WTC11 (cell line): ENCODE results near the gene CCL16. TPM values are rescaled to one million over a fixed set of nuclear protein-coding genes. Genes with fewer than 3 reads are reported as not detected.

Experiments
- ATAC-seq: fragments of 200-7000 bp; cut with Tn5 transposase; 2 replicates; pipeline ENCODE4 v1.10.0; 2021; ENCODE audit warnings: mild to moderate bottlenecking, moderate library complexity
- CTCF ChIA-PET: fragments of 300-600 bp; sonication (Branson Sonifier 250); formaldehyde crosslinking; loops from one replicate; lab custom pipeline; 2021; ENCODE audit warnings: antibody characterized with exemption; lab: Charles Lee
- POLR2A ChIA-PET: fragments of 350-600 bp; sonication (Branson Sonifier 250); formaldehyde crosslinking; loops from one replicate; lab custom pipeline; 2021; ENCODE audit warnings: antibody characterized with exemption; lab: Charles Lee
- DNase-seq: peaks from one replicate; pipeline ENCODE4 v3.0.0; 2021; ENCODE audit warnings: low spot score
- H3K27ac Mint-ChIP-seq: 2 replicates; pipeline ENCODE4 v1.8.0; 2021; ENCODE audit warnings: mixed read lengths
- H3K27me3 Mint-ChIP-seq: 2 replicates; pipeline ENCODE4 v1.8.0; 2021; ENCODE audit warnings: low read depth, mild to moderate bottlenecking, moderate library complexity, mixed read lengths
- H3K36me3 Mint-ChIP-seq: 2 replicates; pipeline ENCODE4 v1.8.0; 2021; ENCODE audit warnings: mixed read lengths
- H3K4me1 Mint-ChIP-seq: 2 replicates; pipeline ENCODE4 v1.8.0; 2022; ENCODE audit warnings: mixed read lengths
- H3K4me3 Mint-ChIP-seq: 2 replicates; pipeline ENCODE4 v1.8.0; 2021; ENCODE audit warnings: mild to moderate bottlenecking, moderate library complexity, mixed read lengths
- H3K9me3 Mint-ChIP-seq: 2 replicates; pipeline ENCODE4 v1.8.0; 2021; ENCODE audit warnings: mixed read lengths
- ATF2 ChIP-seq: sonication (generic); formaldehyde crosslinking; IDR thresholded peaks from 2 replicates; pipeline ENCODE4 v1.8.1; 2022; ENCODE audit warnings: low read depth, missing genetic modification reagents, borderline replicate concordance
- CREM ChIP-seq: sonication (generic); formaldehyde crosslinking; IDR thresholded peaks from 2 replicates; pipeline ENCODE4 v1.8.1; 2022; ENCODE audit warnings: mild to moderate bottlenecking, missing genetic modification reagents, moderate library complexity
- EMX1 ChIP-seq: fragments of 250-450 bp; sonication (Bioruptor Pico); IDR thresholded peaks from 2 replicates; pipeline ENCODE4 v1.8.0; 2021; ENCODE audit warnings: mild to moderate bottlenecking
- ESRRA ChIP-seq: sonication (generic); formaldehyde crosslinking; IDR thresholded peaks from 2 replicates; pipeline ENCODE4 v1.8.1; 2022; ENCODE audit warnings: mild to moderate bottlenecking, missing genetic modification reagents, borderline replicate concordance
- FOXP4 ChIP-seq: sonication (generic); formaldehyde crosslinking; IDR thresholded peaks from 2 replicates; pipeline ENCODE4 v1.8.0; 2022; ENCODE audit warnings: mild to moderate bottlenecking, missing genetic modification reagents
- GABPB1 ChIP-seq: sonication (generic); formaldehyde crosslinking; IDR thresholded peaks from 2 replicates; pipeline ENCODE4 v1.8.1; 2023; ENCODE audit warnings: mild to moderate bottlenecking, missing genetic modification reagents
- GTF2I ChIP-seq: fragments of 250-450 bp; sonication (Bioruptor Pico); conservative IDR thresholded peaks from 2 replicates; pipeline ENCODE4 v1.4.0; 2021; ENCODE audit warnings: mild to moderate bottlenecking
- IRF2 ChIP-seq: sonication (generic); formaldehyde crosslinking; IDR thresholded peaks from 2 replicates; pipeline ENCODE4 v1.8.0; 2022; ENCODE audit warnings: low read depth, missing genetic modification reagents, borderline replicate concordance
- MYBL2 ChIP-seq: sonication (generic); formaldehyde crosslinking; IDR thresholded peaks from 2 replicates; pipeline ENCODE4 v1.8.1; 2023; ENCODE audit warnings: mild to moderate bottlenecking, moderate library complexity, missing genetic modification reagents
- NFYB ChIP-seq: sonication (generic); formaldehyde crosslinking; conservative IDR thresholded peaks from 2 replicates; pipeline ENCODE4 v1.8.0; 2022; ENCODE audit warnings: low read depth, missing genetic modification reagents
- SMAD3 ChIP-seq: sonication (generic); formaldehyde crosslinking; IDR thresholded peaks from 2 replicates; pipeline ENCODE4 v1.8.0; 2022; ENCODE audit warnings: missing genetic modification reagents, mild to moderate bottlenecking, borderline replicate concordance
- TEAD1 ChIP-seq: sonication (generic); formaldehyde crosslinking; IDR thresholded peaks from 2 replicates; pipeline ENCODE4 v1.8.0; 2022; ENCODE audit warnings: mild to moderate bottlenecking, missing genetic modification reagents
- ZNF219 ChIP-seq: sonication (generic); formaldehyde crosslinking; IDR thresholded peaks from 2 replicates; pipeline ENCODE4 v1.8.0; 2023; ENCODE audit warnings: missing genetic modification reagents, mild to moderate bottlenecking, borderline replicate concordance
- ZNF263 ChIP-seq: sonication (generic); formaldehyde crosslinking; IDR thresholded peaks from 2 replicates; pipeline ENCODE4 v1.8.1; 2022; ENCODE audit warnings: low read depth, mild to moderate bottlenecking, moderate library complexity, missing genetic modification reagents
- ZNF396 ChIP-seq: fragments of 250-450 bp; sonication (Bioruptor Pico); IDR thresholded peaks from 2 replicates; pipeline ENCODE4 v1.8.0; 2021; ENCODE audit warnings: mild to moderate bottlenecking, moderate library complexity, borderline replicate concordance
- ZNF425 ChIP-seq: fragments of 250-450 bp; sonication (Bioruptor Pico); conservative IDR thresholded peaks from 2 replicates; pipeline ENCODE4 v1.9.0; 2021; ENCODE audit warnings: mild to moderate bottlenecking
- ZSCAN18 ChIP-seq: fragments of 250-450 bp; sonication (Bioruptor Pico); IDR thresholded peaks from 2 replicates; pipeline ENCODE4 v2.1.2; 2022; ENCODE audit warnings: mild to moderate bottlenecking, moderate library complexity
- total RNA-seq: library from RNA; stranded (reverse); gene quantifications from 3 replicates; pipeline ENCODE4 v1.2.3, GENCODE V29; 2021
- TF ChIP-seq, protein P1 (sequence below): sonication (generic); formaldehyde crosslinking; IDR thresholded peaks from 2 replicates; pipeline ENCODE4 v1.8.0; 2022; ENCODE audit warnings: missing genetic modification reagents
- TF ChIP-seq, protein P2 (sequence below): sonication (generic); formaldehyde crosslinking; IDR thresholded peaks from 2 replicates; pipeline ENCODE4 v1.8.1; 2022; ENCODE audit warnings: missing genetic modification reagents, borderline replicate concordance

Gene CCL16
- total RNA-seq, 1 experiment from 2014 or later: not detected

DNA sequence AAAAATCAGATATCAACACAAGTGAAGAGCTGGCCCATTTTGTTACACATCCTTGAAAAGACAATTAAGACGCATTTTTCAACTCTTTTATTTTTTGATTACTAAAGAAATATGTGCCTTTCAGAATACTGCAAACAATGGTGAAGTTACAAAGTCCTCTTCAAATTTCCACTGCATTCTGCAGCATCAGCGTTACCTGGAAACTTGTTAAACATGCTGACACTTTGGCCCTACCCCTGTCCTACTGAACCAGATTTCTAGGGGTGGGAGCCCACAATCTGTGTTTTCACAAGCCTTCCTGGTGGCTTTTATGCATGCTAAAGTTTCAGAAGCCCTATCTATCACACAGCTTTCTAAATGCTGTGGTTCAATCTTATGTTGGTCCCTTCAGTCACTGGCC lies 9.8 kb upstream of the CCL16 start (continued):
- TF ChIP-seq ATF2 (CRISPR knock-in tag): no peak
- no peak for TF ChIP-seq IRF2 (CRISPR knock-in tag)

GRCh38 chr17:35988164-35988563 lies 6.9 kb upstream of the CCL16 start:
- Mint-ChIP-seq H3K9me3 (peaks cover 3% of the 10 kb centered on the region; the same call in 1 of the 2 replicates), H3K36me3 (no peaks in the 10 kb centered on the region), H3K27ac (no peak overlapping the region), H3K27me3 (no peaks in the 10 kb centered on the region), H3K4me3 (no peak overlapping the region), H3K4me1 (no peaks in the 10 kb centered on the region)
- TF ChIP-seq ZNF396 (no peak), CREM (CRISPR knock-in tag) (no peak), ZNF425 (CRISPR knock-in tag) (no peak), GABPB1 (CRISPR knock-in tag) (no peak), ZNF263 (CRISPR knock-in tag) (no peak), SMAD3 (no peak), ZSCAN18 (CRISPR knock-in tag) (no peak), MYBL2 (CRISPR knock-in tag) (no peak), NFYB (CRISPR knock-in tag) (no peak), ESRRA (no peak), GTF2I (CRISPR knock-in tag) (no peak), FOXP4 (no peak), TEAD1 (no peak), EMX1 (CRISPR knock-in tag) (no peak), ZNF219 (CRISPR knock-in tag) (no peak)
- TF ChIP-seq, protein P1, sequence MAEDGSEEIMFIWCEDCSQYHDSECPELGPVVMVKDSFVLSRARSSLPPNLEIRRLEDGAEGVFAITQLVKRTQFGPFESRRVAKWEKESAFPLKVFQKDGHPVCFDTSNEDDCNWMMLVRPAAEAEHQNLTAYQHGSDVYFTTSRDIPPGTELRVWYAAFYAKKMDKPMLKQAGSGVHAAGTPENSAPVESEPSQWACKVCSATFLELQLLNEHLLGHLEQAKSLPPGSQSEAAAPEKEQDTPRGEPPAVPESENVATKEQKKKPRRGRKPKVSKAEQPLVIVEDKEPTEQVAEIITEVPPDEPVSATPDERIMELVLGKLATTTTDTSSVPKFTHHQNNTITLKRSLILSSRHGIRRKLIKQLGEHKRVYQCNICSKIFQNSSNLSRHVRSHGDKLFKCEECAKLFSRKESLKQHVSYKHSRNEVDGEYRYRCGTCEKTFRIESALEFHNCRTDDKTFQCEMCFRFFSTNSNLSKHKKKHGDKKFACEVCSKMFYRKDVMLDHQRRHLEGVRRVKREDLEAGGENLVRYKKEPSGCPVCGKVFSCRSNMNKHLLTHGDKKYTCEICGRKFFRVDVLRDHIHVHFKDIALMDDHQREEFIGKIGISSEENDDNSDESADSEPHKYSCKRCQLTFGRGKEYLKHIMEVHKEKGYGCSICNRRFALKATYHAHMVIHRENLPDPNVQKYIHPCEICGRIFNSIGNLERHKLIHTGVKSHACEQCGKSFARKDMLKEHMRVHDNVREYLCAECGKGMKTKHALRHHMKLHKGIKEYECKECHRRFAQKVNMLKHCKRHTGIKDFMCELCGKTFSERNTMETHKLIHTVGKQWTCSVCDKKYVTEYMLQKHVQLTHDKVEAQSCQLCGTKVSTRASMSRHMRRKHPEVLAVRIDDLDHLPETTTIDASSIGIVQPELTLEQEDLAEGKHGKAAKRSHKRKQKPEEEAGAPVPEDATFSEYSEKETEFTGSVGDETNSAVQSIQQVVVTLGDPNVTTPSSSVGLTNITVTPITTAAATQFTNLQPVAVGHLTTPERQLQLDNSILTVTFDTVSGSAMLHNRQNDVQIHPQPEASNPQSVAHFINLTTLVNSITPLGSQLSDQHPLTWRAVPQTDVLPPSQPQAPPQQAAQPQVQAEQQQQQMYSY (CRISPR knock-in tag): no peak
- TF ChIP-seq, protein P2, sequence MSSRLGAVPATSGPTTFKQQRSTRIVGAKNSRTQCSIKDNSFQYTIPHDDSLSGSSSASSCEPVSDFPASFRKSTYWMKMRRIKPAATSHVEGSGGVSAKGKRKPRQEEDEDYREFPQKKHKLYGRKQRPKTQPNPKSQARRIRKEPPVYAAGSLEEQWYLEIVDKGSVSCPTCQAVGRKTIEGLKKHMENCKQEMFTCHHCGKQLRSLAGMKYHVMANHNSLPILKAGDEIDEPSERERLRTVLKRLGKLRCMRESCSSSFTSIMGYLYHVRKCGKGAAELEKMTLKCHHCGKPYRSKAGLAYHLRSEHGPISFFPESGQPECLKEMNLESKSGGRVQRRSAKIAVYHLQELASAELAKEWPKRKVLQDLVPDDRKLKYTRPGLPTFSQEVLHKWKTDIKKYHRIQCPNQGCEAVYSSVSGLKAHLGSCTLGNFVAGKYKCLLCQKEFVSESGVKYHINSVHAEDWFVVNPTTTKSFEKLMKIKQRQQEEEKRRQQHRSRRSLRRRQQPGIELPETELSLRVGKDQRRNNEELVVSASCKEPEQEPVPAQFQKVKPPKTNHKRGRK: no peak
- ChIA-PET CTCF (interaction anchor here (1.1 kb wide), 1 partner anchor 19 kb away, joined by 3 read pairs; no protein-coding TSS in a partner anchor), POLR2A (interaction anchor here (0.6 kb wide), 1 partner anchor 162 kb away, joined by 4 read pairs; no protein-coding TSS in a partner anchor)
- ATAC-seq (no peak), DNase-seq (no peak)
